H54 (cell line): ENCODE measurements around the gene GAREM2.

Experiments
- DNase-seq: peaks from one replicate; pipeline ENCODE4 v3.0.0; 2011; ENCODE audit warnings: low spot score, mixed read lengths; ENCODE audit not compliant: insufficient read length
- FAIRE-seq: peaks from 3 replicates; lab custom pipeline; 2011; peaks lifted over from hg19 to GRCh38; lab: Jason Lieb, UNC
- POLR2A ChIP-seq: IDR thresholded peaks from 2 replicates; pipeline ENCODE4 v1.6.1; 2011; ENCODE audit warnings: low read depth, mild to moderate bottlenecking, low read length

Gene GAREM2

GRCh38 chr2:26175466-26176278 lies 2.8 kb downstream of the GAREM2 start:
- FAIRE-seq (no peak), DNase-seq (no peak)
- no peak for TF ChIP-seq POLR2A

GRCh38 chr2:26176279-26176615 lies 3.4 kb downstream of the GAREM2 start:
- DNase-seq (no peak), FAIRE-seq (no peak)
- no peak for TF ChIP-seq POLR2A

GRCh38 chr2:26177122-26177521 lies 4.2 kb downstream of the GAREM2 start:
- no peak for TF ChIP-seq POLR2A
- FAIRE-seq = no peak
- DNase-seq = no peak

DNA sequence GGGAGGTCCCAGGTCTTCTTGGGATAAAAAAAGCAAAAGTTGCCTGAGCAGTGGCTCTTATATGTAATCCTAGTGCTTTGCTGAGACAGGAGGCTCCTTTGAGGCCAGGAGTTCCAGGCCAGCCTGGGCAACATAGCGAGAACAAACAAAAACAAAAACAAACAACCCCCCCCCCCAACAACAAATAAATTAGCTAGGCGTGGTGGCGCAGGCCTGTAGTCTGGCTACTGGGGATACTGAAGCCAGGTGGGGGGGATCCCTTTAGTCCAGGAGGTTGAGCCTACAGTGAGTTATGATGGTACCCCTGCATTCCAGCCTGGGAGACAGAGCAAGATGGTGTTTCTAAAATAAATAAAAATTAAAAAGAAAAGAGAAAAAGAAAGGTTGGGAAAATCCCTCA lies 5.4 kb downstream of the GAREM2 start:
- TF ChIP-seq POLR2A = no peak
- no peak for FAIRE-seq
- no peak for DNase-seq

- FAIRE-seq = no peak
- TF ChIP-seq POLR2A = no peak
- DNase-seq = no peak
Observed at GRCh38 chr2:26178746-26179436, 6.0 kb downstream of the GAREM2 start.

GRCh38 chr2:26179446-26179913 lies 6.6 kb downstream of the GAREM2 start:
- FAIRE-seq (no peak), DNase-seq (no peak)
- TF ChIP-seq POLR2A = no peak

DNA sequence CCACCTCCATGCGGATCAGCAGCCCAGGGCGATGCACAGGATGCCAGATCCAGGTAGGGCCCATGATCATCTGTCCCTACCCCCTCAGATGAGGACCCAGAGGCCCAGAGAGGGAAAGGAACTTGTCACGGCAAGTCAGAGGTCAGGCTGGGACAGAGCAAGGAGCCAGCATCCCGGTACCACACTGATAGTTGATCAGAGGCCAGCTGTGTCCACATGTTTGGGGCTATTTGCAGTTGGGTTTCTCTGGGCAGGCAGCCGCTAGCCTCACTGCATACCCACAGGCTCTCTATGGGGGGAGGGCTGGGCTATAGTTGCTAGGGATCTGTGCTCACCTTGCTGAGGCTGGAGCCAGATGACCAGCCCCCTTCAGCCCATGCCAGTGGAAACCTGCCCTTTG lies 9.6 kb downstream of the GAREM2 start:
- DNase-seq (no peak), FAIRE-seq (no peak)
- TF ChIP-seq POLR2A = no peak

GRCh38 chr2:26182887-26183630 lies 10.2 kb downstream of the GAREM2 start:
- DNase-seq = no peak
- TF ChIP-seq POLR2A = no peak
- FAIRE-seq = no peak

DNA sequence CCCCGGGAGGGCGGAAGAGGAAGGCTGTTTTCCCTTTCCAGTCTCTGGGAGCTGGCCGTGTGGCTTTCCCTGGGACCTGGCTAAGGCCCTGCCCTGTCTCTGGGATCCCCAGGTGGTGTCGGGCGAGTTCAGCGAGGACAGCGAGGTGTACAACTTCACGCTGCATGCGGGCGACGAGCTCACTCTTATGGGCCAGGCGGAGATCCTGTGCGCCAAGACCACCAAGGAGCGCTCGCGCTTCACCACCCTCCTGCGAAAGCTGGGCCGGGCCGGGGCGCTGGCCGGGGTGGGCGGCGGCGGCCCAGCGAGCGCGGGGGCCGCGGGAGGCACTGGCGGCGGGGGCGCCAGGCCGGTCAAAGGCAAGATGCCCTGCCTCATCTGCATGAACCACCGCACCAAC lies 11.2 kb downstream of the GAREM2 start:
- FAIRE-seq (no peak), DNase-seq (no peak)
- TF ChIP-seq POLR2A = no peak

DNA sequence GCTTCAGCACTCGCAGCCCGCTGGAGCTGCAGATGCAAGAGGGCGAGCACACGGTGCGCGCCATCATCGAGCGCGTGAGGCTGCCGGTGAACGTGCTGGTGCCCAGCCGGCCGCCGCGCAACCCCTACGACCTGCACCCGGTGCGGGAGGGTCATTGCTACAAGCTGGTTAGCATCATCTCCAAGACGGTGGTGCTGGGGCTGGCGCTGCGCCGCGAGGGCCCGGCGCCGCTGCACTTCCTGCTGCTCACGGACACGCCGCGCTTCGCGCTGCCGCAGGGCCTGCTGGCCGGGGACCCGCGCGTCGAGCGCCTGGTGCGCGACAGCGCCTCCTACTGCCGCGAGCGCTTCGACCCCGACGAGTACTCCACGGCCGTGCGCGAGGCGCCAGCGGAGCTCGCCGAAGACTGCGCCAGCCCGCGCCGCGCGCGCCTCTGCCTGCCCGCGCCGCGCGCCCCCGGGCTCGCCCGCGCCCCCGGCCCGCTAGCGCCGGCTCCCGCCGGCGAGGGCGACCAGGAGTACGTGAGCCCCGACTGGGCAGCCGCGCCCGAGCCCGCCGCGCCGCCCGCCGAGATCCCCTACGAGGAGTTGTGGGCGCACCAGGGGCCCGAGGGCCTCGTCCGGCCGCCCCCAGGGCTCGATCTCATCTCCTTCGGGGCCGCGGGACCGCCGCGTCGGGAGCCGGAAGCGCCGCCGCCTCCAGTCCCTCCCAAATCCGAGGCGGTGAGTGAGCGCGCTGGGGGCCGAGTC lies 11.8 kb downstream of the GAREM2 start:
- no peak for DNase-seq
- TF ChIP-seq POLR2A = no peak
- no peak for FAIRE-seq

DNA sequence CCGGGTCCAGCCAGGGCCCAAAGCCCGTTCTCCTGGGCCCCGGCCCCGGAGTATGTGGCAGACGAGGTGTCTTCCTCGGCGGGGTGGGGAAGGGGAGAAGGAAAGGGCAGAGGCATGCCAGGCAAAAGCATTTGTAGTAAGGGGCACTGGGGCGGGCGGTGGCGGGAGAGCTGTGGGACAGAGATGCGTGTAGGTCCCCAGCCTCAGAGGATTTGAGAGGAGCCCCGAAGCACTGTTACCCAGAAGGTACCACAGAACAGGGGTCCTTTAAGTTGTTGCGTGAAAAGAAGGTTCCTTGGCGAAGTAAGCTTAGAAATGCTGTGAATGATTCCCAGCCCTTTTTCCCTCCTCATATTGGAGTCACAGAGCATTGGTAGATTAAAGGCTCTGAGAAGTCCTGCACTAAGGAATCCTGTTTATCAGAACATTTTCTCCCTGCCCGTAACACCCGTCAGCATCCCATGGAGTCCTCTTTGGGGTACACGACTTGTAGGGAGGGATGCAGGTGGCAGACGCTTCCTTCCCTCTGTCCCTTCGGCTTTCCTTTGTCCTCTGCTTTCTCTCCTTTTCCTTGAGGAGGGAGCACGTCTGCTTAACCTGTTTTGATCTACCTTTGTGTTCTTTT lies 12.5 kb downstream of the GAREM2 start:
- FAIRE-seq = no peak
- TF ChIP-seq POLR2A = no peak

GRCh38 chr2:26185954-26186770 lies 13.3 kb downstream of the GAREM2 start:
- TF ChIP-seq POLR2A = no peak
- FAIRE-seq (no peak), DNase-seq (no peak)

More for the DNA sequence above, 12.5 kb downstream of the GAREM2 start:
- DNase-seq = no peak
